Heart right ventricle (tissue), 16 donors: Measurements from ENCODE around the gene CSN3. TPM values are rescaled to one million over a fixed set of nuclear protein-coding genes. Genes with fewer than 3 reads are reported as not detected.

Source experiments
- ATAC-seq, 8 donors: fragments of 200-7000 bp; cut with Tn5 transposase; one replicate each; pipeline ENCODE4 v1.9.1; 2020; ENCODE audit warnings: mild to moderate bottlenecking in 8 of 8, moderate library complexity in 8 of 8, moderate number of reproducible peaks in 1 of 8
- DNase-seq, 2 donors: peaks; one replicate each; pipeline ENCODE4 v3.0.0-alpha.2; 2020
- H3K27ac ChIP-seq, 10 donors: fragments of 200-600 bp; sonication (generic) in 2 of 10; one replicate each; pipeline versions ENCODE4 v1.5.0 to v1.8.0; 2020 to 2022; ENCODE audit warnings: mild to moderate bottlenecking in 3 of 10
- H3K27me3 ChIP-seq, 7 donors: fragments of 200-600 bp; one replicate each; pipeline ENCODE4 v1.8.0; 2021 to 2022; ENCODE audit warnings: mild to moderate bottlenecking in 2 of 7
- H3K36me3 ChIP-seq, 9 donors: fragments of 200-600 bp; sonication (generic) in 1 of 9; one replicate each; pipeline versions ENCODE4 v1.5.0 to v1.8.0; 2020 to 2022; ENCODE audit warnings: mild to moderate bottlenecking in 2 of 9
- H3K4me1 ChIP-seq, 9 donors: fragments of 200-600 bp; sonication (generic) in 1 of 9; one replicate each; pipeline versions ENCODE4 v1.5.0 to v1.8.0; 2020 to 2022; ENCODE audit warnings: mild to moderate bottlenecking in 4 of 9
- H3K4me3 ChIP-seq, 10 donors: fragments of 200-600 bp; sonication (generic) in 2 of 10; one replicate each; pipeline versions ENCODE4 v1.5.0 to v1.8.0; 2020 to 2022; ENCODE audit warnings: mild to moderate bottlenecking in 7 of 10, moderate library complexity in 2 of 10
- H3K9me3 ChIP-seq, 11 donors: fragments of 200-600 bp in 10 of 11; sonication (generic) in 2 of 11; one replicate each; pipeline versions ENCODE4 v1.5.0 to v1.8.0; 2013 to 2022; ENCODE audit warnings: mild to moderate bottlenecking in 2 of 11, control low read depth in 1 of 11, moderate library complexity in 1 of 11
- WGBS, 2 donors: extraction: QIAGEN DNeasy Blood & Tissue Kit; methylation state at CpG; one replicate each; pipeline ENCODE4 v1.1.7; 2013; ENCODE audit warnings: inconsistent platforms in 1 of 2; 5-methylcytosine and 5-hydroxymethylcytosine counted together
- intact Hi-C, 10 donors: fragments of 100-400 bp; cut with DNase I; formaldehyde crosslinking; loops; one replicate each; pipeline versions ENCODE4 v1.11.1 to v1.14.2; 2022
- polyA plus RNA-seq, 2 donors: library from polyadenylated mRNA; stranded (reverse); fragments of 200-250 nt; gene quantifications; one replicate each; pipeline ENCODE4 v1.2.3, GENCODE V29; 2013
- total RNA-seq, 10 donors: library from RNA; stranded (reverse); fragmentation: NEBNext Ultra II Directional in 3 of 10; extraction: Animal tissue kit (Norgen Biotek cat#: 25700) in 3 of 10; gene quantifications; one replicate each; pipeline versions ENCODE4 v1.2.1 to v1.2.4, GENCODE V29; 2021 to 2023
- TF ChIP-seq, protein P1 (sequence below), 9 donors: fragments of 200-600 bp; sonication (generic) in 2 of 9; IDR thresholded peaks; one replicate each; pipeline versions ENCODE4 v1.5.0 to v1.8.0; 2021 to 2022; ENCODE audit warnings: antibody characterized with exemption in 9 of 9, mild to moderate bottlenecking in 5 of 9, moderate library complexity in 1 of 9
- donor health status: Arrhythmogenic right ventricular cardiomyopathy.
- donor health status: ischemic (EF 13 %, LVEDD 7.1; RV severe dilation, severe dysfunction).
- donor health status: healthy with polysubstance abuse.
- donor health status: DM: no; HTN: yes; CAD: no.
- donor health status: DM: no; HTN: no; CAD: no.
- donor health status: ischemic (EF 25% LVEDD 6.9; RV normal size, moderate dysfunction).
- donor health status: ischemic (EF 25% LVEDD 5.7; RV mildly dilated, moderate dysfunction).
- donor health status: healthy.
- donor health status: DM: yes; HTN: yes; CAD: no.
- donor health status: Ischemic cardiomyopathy.
- donor health status: ischemic (EF 35%, LVEDD 5.7; RV mildly dilated, moderate dysfunction).
- donor health status: nonischemic (EF 11% LVEDD 7.7; RV severe dilation, severe dysfunction).
- donor health status: DM: yes; HTN: yes; CAD: no.
- donor health status: PGD.
- donor health status: ischemic (EF 29% LVEDD 5.4; RV normal size, mild dysfunction).
- donor health status: nonischemic (EF 23%, LVEDD 6.1; RV moderate dilation, normal function).

Gene CSN3
- total and polyA plus RNA-seq, 12 donors = not detected

DNA sequence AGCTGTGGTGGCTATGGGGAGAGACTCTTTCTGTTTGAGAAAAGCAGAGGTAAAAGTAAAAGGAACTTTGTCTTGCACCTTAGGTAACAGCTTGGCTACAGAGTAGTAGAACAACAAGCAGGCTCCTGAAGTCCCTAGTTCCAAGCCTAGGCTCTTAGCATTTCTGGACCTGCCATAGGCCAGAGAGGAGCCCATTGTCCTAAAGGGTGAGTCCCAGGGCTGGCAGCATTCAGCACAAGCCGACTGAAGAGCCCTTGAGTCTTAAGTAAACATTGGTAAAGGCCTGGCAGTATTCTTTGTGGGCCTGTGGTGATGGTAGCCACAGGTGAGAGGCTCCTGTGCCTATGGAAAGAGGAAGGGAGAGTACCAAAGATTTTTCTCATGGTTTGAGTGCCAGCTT is 38.2 kb downstream of the CSN3 start:
- Histone ChIP-seq H3K27ac (no peak overlapping the region), H3K36me3 (no peaks in the 10 kb centered on the region), H3K9me3 (peaks cover 0 to 17% (median 0%) of the 10 kb centered on the region in 11 donors), H3K4me1 (no peaks in the 10 kb centered on the region), H3K27me3 (no peaks in the 10 kb centered on the region), H3K4me3 (no peak overlapping the region)
- ATAC-seq (no peak), DNase-seq (no peak)
- intact Hi-C loops = no loop called here
- TF ChIP-seq, protein P1, sequence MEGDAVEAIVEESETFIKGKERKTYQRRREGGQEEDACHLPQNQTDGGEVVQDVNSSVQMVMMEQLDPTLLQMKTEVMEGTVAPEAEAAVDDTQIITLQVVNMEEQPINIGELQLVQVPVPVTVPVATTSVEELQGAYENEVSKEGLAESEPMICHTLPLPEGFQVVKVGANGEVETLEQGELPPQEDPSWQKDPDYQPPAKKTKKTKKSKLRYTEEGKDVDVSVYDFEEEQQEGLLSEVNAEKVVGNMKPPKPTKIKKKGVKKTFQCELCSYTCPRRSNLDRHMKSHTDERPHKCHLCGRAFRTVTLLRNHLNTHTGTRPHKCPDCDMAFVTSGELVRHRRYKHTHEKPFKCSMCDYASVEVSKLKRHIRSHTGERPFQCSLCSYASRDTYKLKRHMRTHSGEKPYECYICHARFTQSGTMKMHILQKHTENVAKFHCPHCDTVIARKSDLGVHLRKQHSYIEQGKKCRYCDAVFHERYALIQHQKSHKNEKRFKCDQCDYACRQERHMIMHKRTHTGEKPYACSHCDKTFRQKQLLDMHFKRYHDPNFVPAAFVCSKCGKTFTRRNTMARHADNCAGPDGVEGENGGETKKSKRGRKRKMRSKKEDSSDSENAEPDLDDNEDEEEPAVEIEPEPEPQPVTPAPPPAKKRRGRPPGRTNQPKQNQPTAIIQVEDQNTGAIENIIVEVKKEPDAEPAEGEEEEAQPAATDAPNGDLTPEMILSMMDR (IDR thresholded peaks at IDR 0.05) = no peak
- WGBS, 2 donors = 45 to 58% methylated on average over 1 of the region's 1 CpG

DNA sequence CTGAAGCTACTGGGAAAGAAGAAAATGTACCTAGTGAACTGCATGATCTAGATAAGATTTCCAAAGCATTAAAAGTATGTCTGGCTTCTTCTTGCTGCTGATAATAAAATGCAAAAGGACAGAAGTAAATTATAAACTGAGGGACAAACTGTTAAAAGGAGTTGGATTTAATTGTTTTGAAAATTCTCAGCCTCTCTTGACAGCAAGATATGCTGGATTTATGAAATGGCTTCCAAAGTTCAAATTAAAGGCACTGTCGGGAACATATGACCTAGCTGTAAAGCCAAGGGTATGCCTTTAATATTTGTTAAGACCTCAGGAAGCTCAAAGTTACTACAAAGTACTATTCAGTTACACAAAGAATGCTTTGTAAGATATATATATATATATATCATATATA is 46.3 kb downstream of the CSN3 start:
- TF ChIP-seq, protein P1 (IDR thresholded peaks at IDR 0.05) = no peak
- WGBS, 2 donors = 73 to 75% methylated on average over 1 of the region's 1 CpG
- no peaks in the 10 kb centered on the region for H3K27me3 ChIP-seq
- H3K4me1 ChIP-seq = no peaks in the 10 kb centered on the region
- H3K4me3 ChIP-seq = no peak overlapping the region
- no peaks in the 10 kb centered on the region for H3K36me3 ChIP-seq
- H3K9me3 ChIP-seq = peaks cover 0 to 9% (median 0%) of the 10 kb centered on the region in 11 donors
- no peak overlapping the region for H3K27ac ChIP-seq
- no peak for ATAC-seq
- no peak for DNase-seq
- intact Hi-C loops = no loop called here

DNA sequence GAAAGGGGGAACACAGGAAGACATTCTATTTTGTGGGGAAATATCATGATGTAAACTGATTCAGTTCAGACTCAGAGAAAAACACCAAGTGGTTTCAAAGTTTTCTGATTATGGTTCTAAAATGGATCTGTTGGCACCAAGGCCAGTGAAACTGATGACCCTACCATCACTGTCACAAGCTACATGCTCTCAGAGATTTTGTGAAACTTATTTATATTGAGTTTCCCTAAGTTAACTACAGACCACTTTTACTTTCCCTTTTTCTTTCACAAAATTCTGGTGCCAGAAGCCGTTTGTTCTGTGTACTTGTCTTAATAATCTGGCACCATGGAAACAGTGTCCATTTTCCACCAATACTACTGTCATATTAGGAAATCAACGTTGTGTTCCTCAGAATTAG is 48.9 kb downstream of the CSN3 start:
- no peak overlapping the region for H3K27ac ChIP-seq
- 58 to 68% methylated on average over 2 of the region's 2 CpGs for WGBS, 2 donors
- no peak for ATAC-seq
- H3K36me3 ChIP-seq = no peaks in the 10 kb centered on the region
- intact Hi-C loops = no loop called here
- no peak for DNase-seq
- no peaks in the 10 kb centered on the region for H3K4me1 ChIP-seq
- TF ChIP-seq, protein P1 (IDR thresholded peaks at IDR 0.05) = no peak
- no peaks in the 10 kb centered on the region for H3K27me3 ChIP-seq
- peaks cover 0 to 9% (median 0%) of the 10 kb centered on the region in 11 donors for H3K9me3 ChIP-seq
- no peak overlapping the region for H3K4me3 ChIP-seq

DNA sequence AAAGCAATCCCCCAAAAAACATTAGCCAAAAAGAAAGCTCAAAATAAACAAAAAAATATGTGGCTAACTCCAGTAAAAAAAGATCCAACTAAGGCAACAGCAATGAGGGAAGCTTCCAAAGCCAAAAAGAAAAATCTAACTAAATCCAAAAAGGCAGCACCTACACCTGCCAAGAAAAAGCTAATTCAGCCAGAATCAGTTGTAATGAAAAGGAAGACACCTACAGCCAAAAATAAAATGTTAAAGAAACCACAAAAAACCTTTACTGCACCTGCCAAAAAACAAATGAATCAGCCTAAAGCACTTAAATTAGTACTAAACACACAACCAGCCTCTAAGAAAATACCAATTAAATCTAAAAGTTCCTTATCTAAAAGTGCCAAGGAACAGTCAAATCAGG is 55.2 kb downstream of the CSN3 start:
- TF ChIP-seq, protein P1 (IDR thresholded peaks at IDR 0.05) = no peak
- Histone ChIP-seq H3K4me1 (no peaks in the 10 kb centered on the region), H3K9me3 (peaks cover 0 to 4% (median 0%) of the 10 kb centered on the region in 11 donors), H3K27ac (no peak overlapping the region), H3K27me3 (no peaks in the 10 kb centered on the region), H3K4me3 (no peak overlapping the region), H3K36me3 (no peaks in the 10 kb centered on the region)
- no peak for ATAC-seq
- no peak for DNase-seq
- intact Hi-C loops = no loop called here

DNA sequence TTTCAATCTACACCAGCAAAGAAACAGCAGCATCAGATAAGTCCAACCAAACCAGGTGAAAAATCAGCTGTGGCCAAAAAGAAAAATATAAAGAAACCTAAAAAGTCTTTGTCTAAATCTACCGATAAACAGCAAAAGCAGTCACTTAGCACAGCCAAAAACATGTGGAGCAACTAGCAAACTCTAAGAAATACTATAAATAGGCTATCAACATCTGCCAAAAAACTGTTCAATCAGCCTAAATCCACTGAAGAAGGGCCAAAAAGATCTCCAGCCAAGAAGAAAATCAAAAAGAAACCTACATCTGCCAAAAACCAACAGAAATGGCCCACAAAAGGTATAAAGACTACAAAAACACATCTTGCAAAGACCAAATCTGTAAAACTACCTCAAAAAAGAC is 55.7 kb downstream of the CSN3 start:
- 51 to 70% methylated on average over 1 of the region's 1 CpG for WGBS, 2 donors
- intact Hi-C loops = no loop called here

More for the DNA sequence above, 55.7 kb downstream of the CSN3 start:
- Histone ChIP-seq H3K27me3 (no peaks in the 10 kb centered on the region), H3K4me3 (no peak overlapping the region), H3K4me1 (no peaks in the 10 kb centered on the region), H3K27ac (no peak overlapping the region), H3K36me3 (no peaks in the 10 kb centered on the region), H3K9me3 (no peaks in the 10 kb centered on the region)
- DNase-seq (no peak), ATAC-seq (no peak)
- TF ChIP-seq, protein P1 (IDR thresholded peaks at IDR 0.05) = no peak
